Type B pancreatic cell (in vitro differentiated cells): ENCODE measurements around the gene OR5K2. TPM values are rescaled to one million over a fixed set of nuclear protein-coding genes. Genes with fewer than 3 reads are reported as not detected.

Source experiments
- total RNA-seq: library from RNA; stranded (reverse); gene quantifications from 2 replicates; pipeline ENCODE4 v1.2.1, GENCODE V29; 2021; ENCODE audit warnings: low replicate concordance

Gene OR5K2
- total RNA-seq, 1 donor from 2014 or later = not detected

Other genes starting within 250 kb of the OR5K2 start
- not detected in 2 replicates for gene OR5H6, start 233.4 kb upstream of the OR5K2 start, total RNA-seq
- gene OR5H2, start 215.2 kb upstream of the OR5K2 start, total RNA-seq = not detected in 2 replicates
- not detected in 2 replicates for gene OR5K4, start 143.8 kb upstream of the OR5K2 start, total RNA-seq
- gene OR5K3, start 107.0 kb upstream of the OR5K2 start, total RNA-seq = not detected in 2 replicates
- not detected in 2 replicates for gene OR5K1, start 34.5 kb upstream of the OR5K2 start, total RNA-seq
- gene CLDND1, start 25.2 kb downstream of the OR5K2 start, total RNA-seq = 59.4 and 83.1 TPM in 2 replicates
- not detected in 2 replicates for gene GPR15, start 34.3 kb downstream of the OR5K2 start, total RNA-seq
- 21.9 and 24.6 TPM in 2 replicates for gene CPOX, start 95.9 kb downstream of the OR5K2 start, total RNA-seq